Thyroid gland (tissue), 4 donors: ENCODE data around the gene ZNF189. TPM values are rescaled to one million over a fixed set of nuclear protein-coding genes. Genes with fewer than 3 reads are reported as not detected.

Source experiments
- DNase-seq, 2 donors: peaks; one replicate each; pipeline ENCODE4 v3.0.0-alpha.2; 2019
- H3K27ac ChIP-seq, 3 donors: fragments of 200-600 bp; sonication (generic); 1 replicate in 2 of 3; 2 replicates in 1 of 3; pipeline ENCODE4 v1.5.1; 2016 to 2019; ENCODE audit warnings: mild to moderate bottlenecking in 1 of 3, moderate library complexity in 1 of 3
- H3K27me3 ChIP-seq: fragments of 200-600 bp; sonication (generic); one replicate; pipeline ENCODE4 v1.5.1; 2019
- H3K36me3 ChIP-seq, 2 donors: fragments of 200-600 bp; sonication (generic); one replicate each; pipeline ENCODE4 v1.5.1; 2016 to 2019
- H3K4me1 ChIP-seq, 2 donors: fragments of 200-600 bp; sonication (generic); one replicate each; pipeline ENCODE4 v1.5.1; 2017 to 2019
- H3K4me3 ChIP-seq, 3 donors: fragments of 200-600 bp; sonication (generic); replicated peaks in 1 of 3; 1 replicate in 2 of 3; 2 replicates in 1 of 3; pipeline ENCODE4 v1.5.1; 2016; ENCODE audit warnings: mild to moderate bottlenecking in 1 of 3
- H3K9me3 ChIP-seq: fragments of 200-600 bp; sonication (generic); one replicate; pipeline ENCODE4 v1.5.1; 2017
- POLR2A ChIP-seq, 2 donors: fragments of 450-650 bp; IDR thresholded peaks; one replicate each; pipeline ENCODE4 v1.6.1; 2017; ENCODE audit warnings: antibody characterized with exemption in 2 of 2, mild to moderate bottlenecking in 2 of 2, moderate library complexity in 1 of 2
- WGBS, 2 donors: methylation state at CpG; one replicate each; pipeline ENCODE4 v1.1.5; 2017; 5-methylcytosine and 5-hydroxymethylcytosine counted together
- intact Hi-C: fragments of 100-400 bp; cut with DNase I; formaldehyde crosslinking; loops from one replicate; pipeline ENCODE4 v1.15.1; 2023
- total RNA-seq, 4 donors: library from RNA; depleted of rRNA; stranded (reverse); fragments of >200 nt; gene quantifications; one replicate each; pipeline ENCODE4 v1.2.3, GENCODE V29; 2016
- TF ChIP-seq, protein P1 (sequence below), 6 experiments: fragments of 200-600 bp in 3 of 6; fragments of 450-650 bp in 3 of 6; sonication (generic) in 3 of 6; IDR thresholded peaks; one replicate each; pipeline ENCODE4 v1.5.1; 2016 to 2019; ENCODE audit warnings: antibody characterized with exemption in 6 of 6, mild to moderate bottlenecking in 2 of 6, inconsistent platforms in 1 of 6, moderate library complexity in 1 of 6

The ZNF189 gene
- total RNA-seq, 4 donors from 2014 or later = 21.6 to 34.1 (median 24.5) TPM

DNA sequence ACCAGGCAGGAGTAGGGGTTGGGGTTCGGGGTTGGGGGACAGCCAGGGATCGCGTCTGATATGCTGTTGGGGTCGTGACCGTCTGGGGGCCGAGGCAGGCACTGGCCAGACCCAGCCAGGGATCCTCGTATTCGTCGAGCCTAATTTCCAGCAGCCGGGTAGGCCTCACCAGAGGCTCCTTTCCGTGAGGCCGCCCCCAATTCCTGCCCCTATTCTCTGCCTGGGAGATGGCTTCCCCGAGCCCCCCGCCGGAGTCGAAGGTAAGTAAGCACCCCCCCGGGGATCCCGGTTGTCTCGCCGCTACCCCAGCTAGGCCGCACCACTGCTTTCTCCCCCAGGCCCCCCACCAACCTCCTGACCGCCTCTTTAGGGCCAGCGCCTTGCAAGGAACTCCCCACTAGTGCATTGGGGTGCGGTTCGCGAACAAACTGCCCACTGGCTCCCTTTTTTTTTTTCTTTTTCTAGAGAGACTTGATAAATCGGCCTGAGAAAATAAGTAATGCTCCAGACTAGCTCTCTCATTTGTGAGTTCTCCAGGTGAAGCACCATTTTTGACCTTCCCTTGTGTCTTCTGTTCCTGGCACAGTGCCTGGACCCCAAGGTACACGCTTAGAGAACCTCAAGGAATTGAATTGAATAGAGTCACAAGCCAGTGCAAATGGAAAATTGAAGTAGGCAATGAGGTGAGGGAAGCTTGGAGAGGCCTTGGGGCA is 435 bp downstream of the ZNF189 start:
- DNase-seq = peak; percentile 37 to 41
- Histone ChIP-seq H3K4me3 (peak overlapping the region; percentile 58 to 74 (median 59)), H3K9me3 (no peaks in the 10 kb centered on the region), H3K36me3 (peaks cover 32 to 39% of the 10 kb centered on the region in 2 donors), H3K27ac (peak overlapping the region; percentile 21 to 86 (median 80)), H3K4me1 (peaks cover 14 to 22% of the 10 kb centered on the region in 2 donors), H3K27me3 (no peaks in the 10 kb centered on the region)
- 0% methylated on average over 9 to 28 of the region's 28 CpGs for WGBS, 2 donors
- TF ChIP-seq, protein P1, sequence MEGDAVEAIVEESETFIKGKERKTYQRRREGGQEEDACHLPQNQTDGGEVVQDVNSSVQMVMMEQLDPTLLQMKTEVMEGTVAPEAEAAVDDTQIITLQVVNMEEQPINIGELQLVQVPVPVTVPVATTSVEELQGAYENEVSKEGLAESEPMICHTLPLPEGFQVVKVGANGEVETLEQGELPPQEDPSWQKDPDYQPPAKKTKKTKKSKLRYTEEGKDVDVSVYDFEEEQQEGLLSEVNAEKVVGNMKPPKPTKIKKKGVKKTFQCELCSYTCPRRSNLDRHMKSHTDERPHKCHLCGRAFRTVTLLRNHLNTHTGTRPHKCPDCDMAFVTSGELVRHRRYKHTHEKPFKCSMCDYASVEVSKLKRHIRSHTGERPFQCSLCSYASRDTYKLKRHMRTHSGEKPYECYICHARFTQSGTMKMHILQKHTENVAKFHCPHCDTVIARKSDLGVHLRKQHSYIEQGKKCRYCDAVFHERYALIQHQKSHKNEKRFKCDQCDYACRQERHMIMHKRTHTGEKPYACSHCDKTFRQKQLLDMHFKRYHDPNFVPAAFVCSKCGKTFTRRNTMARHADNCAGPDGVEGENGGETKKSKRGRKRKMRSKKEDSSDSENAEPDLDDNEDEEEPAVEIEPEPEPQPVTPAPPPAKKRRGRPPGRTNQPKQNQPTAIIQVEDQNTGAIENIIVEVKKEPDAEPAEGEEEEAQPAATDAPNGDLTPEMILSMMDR (IDR thresholded peaks at IDR 0.05) = no peak
- intact Hi-C loops = no loop called here

DNA sequence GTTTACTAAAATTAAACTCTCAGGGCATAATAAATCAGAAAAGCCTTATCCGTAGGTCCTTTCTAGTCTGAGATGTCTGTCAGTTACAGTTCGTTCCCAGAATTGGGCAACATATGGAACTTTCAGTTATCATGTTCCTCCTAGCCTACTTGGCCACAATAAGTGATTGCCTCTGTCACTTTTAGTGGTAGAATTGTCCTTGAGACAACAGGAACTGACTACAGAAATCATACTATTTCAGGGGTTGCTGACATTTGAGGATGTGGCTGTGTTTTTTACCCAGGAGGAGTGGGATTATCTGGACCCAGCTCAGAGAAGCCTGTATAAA is 956 bp downstream of the ZNF189 start:
- no peak for DNase-seq
- H3K4me1 ChIP-seq = peaks cover 14 to 22% of the 10 kb centered on the region in 2 donors
- peak overlapping the region; percentile 58 to 74 (median 59) for H3K4me3 ChIP-seq
- H3K27ac ChIP-seq = peak overlapping the region in 1 of 3 donors; percentile 86
- intact Hi-C loops = no loop called here
- peaks cover 36 to 43% of the 10 kb centered on the region in 2 donors for H3K36me3 ChIP-seq
- H3K9me3 ChIP-seq = no peaks in the 10 kb centered on the region
- TF ChIP-seq POLR2A (IDR thresholded peaks at IDR 0.05) = no peak
- TF ChIP-seq, protein P1 (IDR thresholded peaks at IDR 0.05) = no peak
- no peaks in the 10 kb centered on the region for H3K27me3 ChIP-seq
- 37 to 56% methylated on average over 2 of the region's 2 CpGs for WGBS, 2 donors

DNA sequence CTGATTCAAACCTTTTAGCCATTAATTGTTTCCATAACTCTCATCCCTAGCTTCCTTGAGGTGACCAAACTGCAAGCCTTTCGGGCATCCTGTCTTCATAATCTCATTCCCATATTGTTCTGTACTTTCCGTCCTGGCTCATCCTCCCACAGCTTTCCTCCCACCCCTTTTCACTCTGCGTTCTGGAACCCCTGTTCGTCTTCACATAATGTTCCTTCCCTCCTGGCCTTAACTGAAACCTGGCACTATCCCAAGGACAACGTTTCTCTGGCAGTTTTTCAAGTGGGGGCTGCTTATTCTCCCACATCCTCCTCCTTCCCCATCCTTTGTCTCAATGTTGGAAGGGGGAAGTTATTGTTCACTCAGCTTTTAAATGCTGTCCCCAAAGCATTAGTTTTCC is 1.5 kb downstream of the ZNF189 start:
- no peak overlapping the region for H3K27ac ChIP-seq
- whole genome bisulfite sequencing, 2 donors = 49 to 53% methylated on average over 5 of the region's 5 CpGs
- no peak overlapping the region for H3K4me3 ChIP-seq
- peaks cover 14 to 22% of the 10 kb centered on the region in 2 donors for H3K4me1 ChIP-seq
- no peak for DNase-seq
- peaks cover 41 to 48% of the 10 kb centered on the region in 2 donors for H3K36me3 ChIP-seq
- H3K27me3 ChIP-seq = no peaks in the 10 kb centered on the region
- TF ChIP-seq POLR2A (IDR thresholded peaks at IDR 0.05) = no peak
- TF ChIP-seq, protein P1 (IDR thresholded peaks at IDR 0.05) = no peak
- intact Hi-C loops = loop anchor here (2.0 kb wide), 1 partner anchor 133 kb away; the partner anchor contains the start of gene RNF20
- no peaks in the 10 kb centered on the region for H3K9me3 ChIP-seq

DNA sequence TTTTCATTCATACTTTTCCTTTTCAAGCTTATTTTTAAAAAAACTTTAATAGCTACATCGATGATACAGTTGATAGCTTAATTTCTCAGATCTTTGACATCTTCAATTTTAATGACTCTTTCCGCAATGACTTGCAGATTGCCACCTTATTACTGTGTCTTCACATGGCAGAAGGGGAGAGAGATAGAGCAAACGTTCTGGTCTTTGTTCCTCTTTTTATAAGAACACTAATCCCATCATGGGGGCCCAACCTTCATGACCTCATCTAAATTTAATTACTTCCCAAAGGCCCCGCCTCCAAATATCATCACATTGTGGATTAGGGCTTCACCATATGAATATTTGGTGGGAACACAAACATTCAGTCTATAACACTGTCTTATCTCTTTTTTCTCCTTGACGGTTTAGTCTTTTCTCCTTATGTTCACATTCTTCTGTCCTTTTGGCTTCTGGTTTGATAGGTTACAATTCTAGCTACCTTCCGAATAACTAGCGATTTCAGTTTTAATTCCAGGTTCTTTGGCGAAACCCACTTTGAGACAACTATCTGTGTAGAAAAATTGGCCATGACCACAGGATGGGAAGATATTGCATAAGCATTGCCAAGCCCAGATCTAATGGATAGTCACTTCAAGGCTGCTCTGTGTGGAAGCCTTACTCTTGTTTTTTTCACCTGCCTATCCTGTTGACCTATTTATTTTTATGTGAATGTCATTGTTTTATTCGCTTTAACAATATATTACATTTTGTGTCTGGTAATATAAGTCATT is 5.0 kb downstream of the ZNF189 start:
- H3K36me3 ChIP-seq = peaks cover 71 to 82% of the 10 kb centered on the region in 2 donors
- H3K27ac ChIP-seq = no peak overlapping the region
- DNase-seq = no peak
- H3K9me3 ChIP-seq = no peaks in the 10 kb centered on the region
- TF ChIP-seq, protein P1 (IDR thresholded peaks at IDR 0.05) = no peak
- no peak for TF ChIP-seq POLR2A (IDR thresholded peaks at IDR 0.05)
- H3K4me3 ChIP-seq = no peak overlapping the region
- H3K4me1 ChIP-seq = peaks cover 10 to 17% of the 10 kb centered on the region in 2 donors
- 96% methylated on average over 9 of the region's 9 CpGs for WGBS, 2 donors
- H3K27me3 ChIP-seq = no peaks in the 10 kb centered on the region
- intact Hi-C loops = no loop called here
